SK-N-SH (cell line): ENCODE data around the gene FAM222B.

Experiments
- CTCF ChIP-seq: fragments of 200-600 bp; sonication (generic); IDR thresholded peaks from 2 replicates; pipeline ENCODE4 v1.6.1; 2017; ENCODE audit warnings: antibody characterized with exemption, mild to moderate bottlenecking, moderate library complexity
- EP300 ChIP-seq, 2 experiments: IDR thresholded peaks; 2 replicates each; pipeline versions ENCODE4 v1.4.0 to v1.6.1; 2012; ENCODE audit warnings: borderline replicate concordance in 1 of 2, low read depth in 1 of 2, low read length in 1 of 2
- EZH2phosphoT487 ChIP-seq: fragments of 200-600 bp; sonication (generic); IDR thresholded peaks from 2 replicates; pipeline ENCODE4 v1.6.1; 2017; ENCODE audit warnings: low read depth, mixed run types, mild to moderate bottlenecking, antibody characterized with exemption, moderate library complexity, borderline replicate concordance
- FOSL2 ChIP-seq: IDR thresholded peaks from 2 replicates; pipeline ENCODE4 v1.4.0; 2012; ENCODE audit warnings: low read depth, mild to moderate bottlenecking, moderate library complexity, borderline replicate concordance
- FOXM1 ChIP-seq: IDR thresholded peaks from 2 replicates; pipeline ENCODE4 v1.4.0; 2012; ENCODE audit warnings: low read depth, mild to moderate bottlenecking
- GABPA ChIP-seq: IDR thresholded peaks from 2 replicates; pipeline ENCODE4 v1.4.0; 2012; ENCODE audit warnings: low read depth, mild to moderate bottlenecking
- GATA2 ChIP-seq: sonication (generic); formaldehyde crosslinking; IDR thresholded peaks from 2 replicates; pipeline ENCODE4 v1.5.0; 2020; ENCODE audit warnings: mild to moderate bottlenecking, missing genetic modification reagents
- MAX ChIP-seq: IDR thresholded peaks from 2 replicates; pipeline ENCODE4 v1.4.0; 2012; ENCODE audit warnings: low read depth
- RFX5 ChIP-seq: IDR thresholded peaks from 2 replicates; pipeline ENCODE4 v1.6.1; 2012; ENCODE audit warnings: mild to moderate bottlenecking, improper control_type of control experiment, low read length
- SIN3A ChIP-seq: IDR thresholded peaks from 2 replicates; pipeline ENCODE4 v1.6.1; 2012; ENCODE audit warnings: low read depth, mild to moderate bottlenecking, low read length, moderate library complexity, borderline replicate concordance
- SMC3 ChIP-seq: IDR thresholded peaks from 2 replicates; pipeline ENCODE4 v1.6.1; 2012; ENCODE audit warnings: low read depth, low read length, improper control_type of control experiment
- TEAD4 ChIP-seq: IDR thresholded peaks from 2 replicates; pipeline ENCODE4 v1.4.0; 2012; ENCODE audit warnings: mild to moderate bottlenecking, borderline replicate concordance; ENCODE audit not compliant: insufficient read depth
- TF ChIP-seq, protein P1 (sequence below): IDR thresholded peaks from 2 replicates; pipeline ENCODE4; 2012

DNA sequence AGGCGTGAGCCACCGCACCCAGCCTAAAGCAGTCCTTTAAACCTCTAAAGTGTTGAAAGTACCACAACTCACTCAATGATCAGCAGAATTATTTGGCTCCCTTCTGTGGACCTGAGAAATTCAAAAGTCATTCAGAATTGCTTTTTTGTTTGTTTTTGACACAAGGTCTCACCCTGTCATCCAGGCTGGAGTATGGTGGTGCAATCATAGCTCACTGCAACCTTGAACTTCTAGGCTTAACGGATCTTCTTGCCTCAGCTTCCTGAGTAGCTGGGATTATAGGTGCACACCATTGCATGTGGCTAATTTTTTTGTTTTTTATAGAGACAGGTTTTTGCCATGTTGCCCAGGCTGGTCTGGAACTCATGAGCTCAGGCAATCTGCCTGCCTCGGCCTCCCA is 54.5 kb downstream of the FAM222B start:
- TF ChIP-seq CTCF (no peak), EP300 (IDR thresholded peaks at IDR 0.05; ENCODE audit: borderline replicate concordance in 1 of 2, low read depth in 1 of 2, low read length in 1 of 2) (no peak), RFX5 (no peak), MAX (no peak), FOSL2 (no peak), TEAD4 (no peak), GABPA (no peak), SIN3A (no peak), EZH2phosphoT487 (no peak), FOXM1 (no peak), GATA2 (CRISPR knock-in tag) (no peak), SMC3 (no peak)
- TF ChIP-seq, protein P1, sequence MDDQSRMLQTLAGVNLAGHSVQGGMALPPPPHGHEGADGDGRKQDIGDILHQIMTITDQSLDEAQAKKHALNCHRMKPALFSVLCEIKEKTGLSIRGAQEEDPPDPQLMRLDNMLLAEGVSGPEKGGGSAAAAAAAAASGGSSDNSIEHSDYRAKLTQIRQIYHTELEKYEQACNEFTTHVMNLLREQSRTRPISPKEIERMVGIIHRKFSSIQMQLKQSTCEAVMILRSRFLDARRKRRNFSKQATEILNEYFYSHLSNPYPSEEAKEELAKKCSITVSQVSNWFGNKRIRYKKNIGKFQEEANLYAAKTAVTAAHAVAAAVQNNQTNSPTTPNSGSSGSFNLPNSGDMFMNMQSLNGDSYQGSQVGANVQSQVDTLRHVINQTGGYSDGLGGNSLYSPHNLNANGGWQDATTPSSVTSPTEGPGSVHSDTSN: no peak
